GM19240 (cell line): Measurements from ENCODE around the gene MRPS17.
A peak's percentile ranks its signal among the peaks of the same experiment; 100 is the strongest.
"Not testable (repeated sequence)": the region's sequence is repeated elsewhere in the genome, so short reads cannot be mapped to it uniquely, and the experiment has no call there.

Experiments used
- DNase-seq: peaks from one replicate; pipeline ENCODE4 v3.0.0; 2011; ENCODE audit warnings: low spot score; ENCODE audit not compliant: insufficient read length

The MRPS17 gene

DNA sequence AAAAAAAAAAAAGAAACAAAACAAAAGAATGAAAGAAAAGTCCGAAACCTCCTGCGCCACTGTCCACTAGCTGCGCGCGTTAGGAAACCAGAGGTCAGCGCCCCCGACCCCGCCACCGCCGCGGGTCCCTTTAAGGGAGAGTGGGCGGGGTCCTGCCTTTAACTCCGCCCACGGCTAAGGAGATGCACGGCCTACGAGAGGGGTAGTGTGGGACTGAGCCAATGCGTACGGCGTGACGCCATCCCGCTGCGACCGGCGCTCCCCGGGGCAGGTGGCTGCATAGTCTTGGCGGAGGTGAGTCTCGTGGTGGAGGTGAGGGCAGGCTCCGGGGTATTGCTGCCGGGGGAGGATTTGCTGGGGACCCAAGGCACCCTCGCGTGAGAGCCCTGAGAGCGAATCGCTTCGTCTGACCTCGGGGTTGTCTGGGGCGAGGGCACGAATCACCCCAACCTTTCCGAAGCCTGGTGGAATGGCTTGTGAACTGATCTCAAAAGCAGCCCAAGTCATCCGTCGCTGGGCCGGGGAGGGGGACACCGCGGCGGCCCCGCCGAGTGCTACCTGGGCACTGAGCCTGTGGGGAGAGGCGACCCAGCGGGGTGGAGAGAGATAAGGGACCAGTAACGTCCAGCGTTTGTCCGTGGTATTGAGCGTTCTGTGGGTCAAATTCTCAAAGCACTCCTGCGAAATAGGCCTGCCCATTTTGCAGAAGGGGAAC is at the start of gene MRPS17:
Gene MRPS17 (plus strand): TSS at position 241 of the 715 bp plus-strand sequence. CDS start 1,319 bp downstream, outside the sequence.
- DNase-seq: peak; percentile 99

DNA sequence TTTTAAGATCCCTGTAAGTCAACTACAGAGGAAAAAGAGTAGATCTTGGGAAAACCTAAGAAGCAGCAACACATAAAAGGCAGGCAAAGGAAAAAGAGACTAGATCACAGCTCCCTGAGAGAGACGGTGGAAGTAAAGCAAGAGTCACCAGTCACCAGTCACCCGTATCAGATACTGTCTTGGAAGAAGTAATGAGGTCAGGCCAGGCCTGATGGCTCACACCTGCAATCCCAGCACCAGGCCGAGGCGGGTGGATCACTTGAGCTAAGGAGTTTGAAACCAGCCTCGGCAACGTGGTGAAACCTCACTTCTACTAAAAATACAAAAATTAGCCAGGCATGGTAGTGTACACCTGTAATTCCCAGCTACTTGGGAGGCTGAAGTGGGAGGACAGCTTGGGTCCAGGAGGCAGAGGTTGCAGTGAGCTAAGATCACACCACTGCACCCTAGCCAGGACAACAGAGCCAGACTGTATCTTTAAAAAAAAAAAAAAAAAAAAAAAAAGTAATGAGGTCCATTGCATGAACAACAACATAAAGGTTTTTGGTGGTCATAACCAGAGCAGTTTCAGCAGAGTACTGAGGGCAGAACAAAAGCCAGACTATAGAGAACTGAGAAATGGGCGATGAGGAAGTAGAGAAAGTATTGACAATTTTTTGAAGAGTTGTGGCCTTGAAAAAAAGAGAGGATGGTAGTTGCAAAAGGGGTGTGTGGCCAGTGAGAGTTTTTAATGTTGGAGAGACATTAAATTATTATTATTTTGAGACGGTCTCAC is 47.5 kb upstream of the MRPS17 start:
- DNase-seq: peak; percentile 15

DNA sequence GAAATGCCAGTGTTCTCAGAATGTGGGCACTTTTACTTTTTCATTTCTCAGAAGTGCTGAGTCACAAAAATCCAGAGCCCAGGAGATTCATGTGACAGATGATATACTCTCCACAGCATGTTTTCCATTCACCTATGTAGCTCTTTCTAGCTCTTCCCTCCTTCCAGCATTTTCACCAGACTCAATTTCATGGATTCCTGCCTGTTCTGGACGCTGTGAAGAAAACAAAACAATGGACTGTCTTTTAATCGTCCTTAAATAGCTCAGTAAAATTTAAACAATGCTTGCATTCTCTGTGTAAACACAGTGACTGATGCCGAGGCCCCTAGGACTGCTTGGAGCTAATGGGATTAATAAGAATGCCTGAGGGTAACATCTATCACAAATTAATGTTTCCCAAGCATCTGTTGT is 38.9 kb upstream of the MRPS17 start:
- no peak for DNase-seq

DNA sequence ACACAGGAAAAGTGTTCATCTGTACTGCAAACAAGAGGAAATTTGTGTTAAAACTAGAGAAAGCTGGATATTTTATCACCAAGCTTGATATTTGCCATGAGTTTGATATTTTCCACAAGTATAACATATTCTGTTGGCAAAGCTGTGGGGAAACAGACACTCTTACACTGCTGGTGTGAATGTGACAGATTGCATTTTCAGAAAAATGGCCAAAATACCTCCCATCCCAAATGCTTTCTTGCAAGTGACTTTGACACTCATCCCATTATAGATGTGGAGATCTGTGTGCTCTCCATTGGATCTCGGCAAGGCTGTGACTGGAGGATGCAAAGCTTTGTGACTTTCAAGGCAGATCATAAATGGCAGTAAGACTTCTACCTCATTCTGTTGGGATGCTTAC is 33.9 kb upstream of the MRPS17 start:
- DNase-seq: no peak

- no peak for DNase-seq
Measured at GRCh38 chr7:55928006-55928767, 23.5 kb upstream of the MRPS17 start.

DNA sequence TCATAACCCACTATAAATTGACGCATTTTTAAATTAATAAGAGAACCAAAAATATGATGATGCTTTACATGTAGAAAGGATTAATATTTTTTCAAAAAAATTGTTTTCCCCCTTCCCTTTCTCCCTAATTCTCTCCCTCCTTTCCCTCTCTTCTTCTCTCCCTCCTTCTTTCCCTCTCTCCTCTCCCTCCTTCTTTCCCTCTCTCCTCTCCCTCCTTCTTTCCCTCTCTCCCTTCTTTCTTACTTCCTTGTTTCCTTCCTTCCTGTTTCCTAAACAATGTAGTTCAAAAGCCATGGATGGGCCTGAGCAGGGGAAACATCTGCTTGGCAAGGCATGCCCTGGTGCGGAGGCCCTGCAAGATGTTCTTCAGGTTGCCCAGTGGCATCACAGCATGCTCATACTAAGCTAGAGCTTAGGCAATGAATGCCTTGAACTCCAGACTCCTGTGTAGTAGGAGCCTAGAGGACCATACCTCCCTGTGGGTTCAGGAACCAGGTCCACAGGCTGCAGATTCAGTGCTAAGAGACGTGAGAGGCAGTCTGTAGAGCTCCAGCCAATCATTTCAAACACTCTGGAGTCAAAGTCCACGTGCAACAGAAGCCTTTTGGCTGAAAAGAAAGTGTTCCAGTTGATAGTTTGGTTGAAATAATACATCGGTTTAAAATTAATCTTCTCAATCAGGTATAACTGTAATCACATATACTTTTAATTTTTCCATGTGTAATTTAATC is 20.1 kb upstream of the MRPS17 start:
- DNase-seq: no peak

DNA sequence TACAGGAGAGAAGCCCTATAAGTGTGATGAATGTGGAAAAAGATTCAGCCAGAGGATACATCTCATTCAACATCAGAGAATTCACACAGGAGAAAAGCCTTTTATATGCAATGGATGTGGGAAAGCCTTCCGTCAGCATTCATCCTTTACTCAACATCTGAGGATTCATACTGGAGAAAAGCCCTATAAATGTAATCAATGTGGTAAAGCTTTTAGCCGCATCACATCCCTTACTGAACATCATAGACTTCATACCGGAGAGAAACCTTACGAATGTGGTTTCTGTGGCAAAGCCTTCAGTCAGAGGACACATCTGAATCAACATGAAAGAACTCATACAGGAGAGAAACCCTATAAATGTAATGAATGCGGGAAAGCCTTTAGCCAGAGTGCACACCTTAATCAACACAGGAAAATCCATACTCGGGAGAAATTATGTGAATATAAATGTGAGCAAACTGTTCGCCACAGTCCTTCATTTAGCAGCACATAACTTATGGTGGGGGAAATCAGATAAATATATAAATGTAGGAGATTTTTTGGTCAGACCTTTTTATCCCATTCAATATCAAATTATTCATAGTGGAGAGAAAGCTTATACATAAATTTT is 12.1 kb upstream of the MRPS17 start:
- DNase-seq: no peak

GRCh38 chr7:55946545-55946944 is 5.1 kb upstream of the MRPS17 start:
- DNase-seq: no peak

- DNase-seq: not testable (repeated sequence)
Measured at GRCh38 chr7:55952352-55952671, 635 bp downstream of the MRPS17 start.

GRCh38 chr7:55953707-55954475 is 2.2 kb downstream of the MRPS17 start:
- DNase-seq: no peak

GRCh38 chr7:55957190-55957589 is 5.5 kb downstream of the MRPS17 start:
- no peak for DNase-seq

DNA sequence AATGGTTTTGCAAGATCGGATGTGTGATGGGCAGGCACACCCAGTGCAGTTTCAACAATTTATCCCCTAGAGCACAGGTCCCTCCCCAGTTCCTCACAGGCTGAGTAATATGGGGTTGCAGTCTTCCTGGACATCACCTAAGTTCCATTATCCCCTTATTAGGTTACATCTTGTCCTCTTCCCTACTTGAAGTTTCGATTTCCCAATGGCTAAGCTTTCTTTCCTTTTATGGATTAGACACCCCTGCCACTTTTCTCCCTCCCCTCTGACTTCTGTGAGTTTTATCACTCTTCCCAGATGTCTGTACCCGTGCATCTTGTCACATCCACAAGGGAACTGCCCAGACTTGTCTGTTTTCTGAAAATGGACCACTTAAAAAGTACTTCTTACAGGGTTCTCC is 10.3 kb downstream of the MRPS17 start:
- no peak for DNase-seq

- DNase-seq: no peak
Measured at GRCh38 chr7:55963584-55964168, 12.0 kb downstream of the MRPS17 start.

DNA sequence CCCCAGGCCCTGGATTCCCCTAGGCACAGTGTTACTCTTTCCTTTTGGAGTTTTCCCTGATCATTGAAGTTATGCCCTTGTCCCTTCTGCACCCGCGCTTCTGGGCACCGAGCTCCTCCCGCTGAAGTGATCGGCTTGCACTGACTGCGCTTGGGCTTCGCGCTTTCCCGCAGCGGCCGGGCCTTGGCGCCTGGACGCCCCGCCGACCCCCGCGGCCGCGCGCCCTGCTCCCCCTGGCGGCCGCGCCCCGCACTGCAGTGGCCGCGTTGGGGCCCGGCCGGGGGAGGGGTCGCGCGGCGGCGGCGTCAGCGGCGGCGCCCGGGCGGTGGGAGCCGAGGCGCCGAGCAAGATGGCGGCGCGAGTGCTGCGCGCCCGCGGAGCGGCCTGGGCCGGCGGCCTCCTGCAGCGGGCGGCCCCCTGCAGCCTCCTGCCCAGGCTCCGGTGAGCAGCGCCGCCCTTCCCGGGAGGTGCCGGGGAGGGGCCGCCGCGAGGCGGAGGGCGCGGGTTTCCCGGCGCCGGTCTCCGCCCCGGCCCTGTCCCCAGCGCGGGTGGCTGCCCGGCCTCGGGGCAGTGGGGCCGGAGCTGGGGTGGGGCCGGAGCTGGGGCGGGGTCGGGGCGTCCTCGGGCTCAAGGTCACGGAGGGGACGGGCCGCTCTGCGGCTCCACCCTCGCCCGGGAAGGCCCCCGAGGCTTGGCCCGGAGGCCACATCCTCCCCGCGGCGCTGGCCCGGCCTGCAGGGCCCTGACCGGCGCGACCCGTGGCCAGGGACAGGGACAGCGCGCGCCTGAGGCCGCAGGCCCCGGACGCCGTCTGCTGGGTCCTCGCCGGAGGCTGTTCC is 12.8 kb downstream of the MRPS17 start, which contains the start of gene NIPSNAP2:
Gene NIPSNAP2 (plus strand): TSS at position 325 of the 839 bp plus-strand sequence. CDS start 25 bp downstream, at position 350.
- DNase-seq: peak; percentile 67

GRCh38 chr7:55965100-55965470 is 13.4 kb downstream of the MRPS17 start:
- DNase-seq: no peak

- DNase-seq: no peak
Measured at GRCh38 chr7:55965805-55966421, 14.2 kb downstream of the MRPS17 start.

DNA sequence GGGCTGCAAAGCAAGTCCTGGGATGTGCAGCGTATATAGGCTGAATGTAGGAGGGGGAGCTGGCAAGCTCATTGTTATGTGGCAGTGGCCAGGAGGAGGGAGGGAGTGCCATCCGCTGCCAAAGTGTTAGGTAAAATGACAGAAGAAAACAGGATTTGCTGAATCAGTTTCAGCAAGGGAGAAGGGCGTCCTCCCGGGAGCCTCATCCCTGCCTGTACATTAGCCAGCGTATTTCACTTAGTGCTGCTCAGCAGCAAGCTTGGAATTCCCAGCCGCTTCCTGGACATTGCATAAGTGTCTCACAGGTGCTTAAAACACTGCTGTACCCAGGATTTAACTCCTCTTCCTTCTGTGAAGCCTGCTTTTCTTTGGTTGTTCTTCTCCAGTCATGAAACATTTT is 15.2 kb downstream of the MRPS17 start:
- no peak for DNase-seq

DNA sequence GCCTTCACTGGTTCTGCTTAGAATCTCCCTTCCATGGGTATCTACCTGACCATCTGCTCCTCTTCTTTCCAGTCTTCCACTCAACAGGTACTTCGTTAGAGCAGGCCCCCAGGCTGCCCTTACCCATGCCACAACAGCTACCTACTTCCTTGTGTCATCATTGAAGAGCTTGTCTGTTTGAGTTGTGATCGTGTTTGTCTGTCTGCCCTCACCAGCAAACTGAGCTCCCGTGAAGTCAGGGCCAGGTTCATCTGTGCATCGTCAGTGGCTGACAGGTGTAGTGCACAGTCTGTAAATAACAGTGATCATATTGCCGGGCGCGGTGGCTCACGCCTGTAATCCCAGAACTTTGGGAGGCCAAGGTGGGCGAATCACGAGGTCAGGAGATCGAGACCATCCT is 17.7 kb downstream of the MRPS17 start:
- DNase-seq: no peak

DNA sequence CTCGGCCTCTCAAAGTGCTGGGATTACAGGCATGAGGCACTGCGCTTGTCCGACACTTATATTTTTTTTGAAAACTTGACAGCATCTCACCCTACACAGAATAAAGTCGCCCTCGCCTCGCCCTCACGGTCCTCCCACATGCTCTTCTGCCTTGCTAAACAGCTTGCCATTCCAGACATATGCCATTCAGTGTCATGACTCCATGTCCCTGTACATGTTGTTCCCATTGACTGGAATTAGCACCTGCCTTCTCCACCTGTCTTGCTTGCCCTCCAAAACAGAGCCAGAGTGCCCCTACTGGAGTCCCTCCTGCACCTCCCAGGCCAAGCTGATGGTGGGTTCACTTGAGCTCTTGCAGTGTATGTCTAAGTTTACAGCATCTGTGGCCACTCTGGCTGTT is 18.9 kb downstream of the MRPS17 start:
- DNase-seq: no peak
